Activated T-cell treated with anti-CD3 and anti-CD28 coated beads, Interleukin-2, amount 50 U/mL, for 24 hours (primary cell): Measurements from ENCODE around the gene DUSP2.

Experiments used
- DNase-seq: peaks from one replicate; pipeline ENCODE4 v3.0.0-alpha.2; 2020
- H3K27ac Mint-ChIP-seq: 2 replicates; pipeline ENCODE4 v1.8.0; 2020; ENCODE audit warnings: mild to moderate bottlenecking, mixed read lengths
- H3K27me3 Mint-ChIP-seq: 2 replicates; pipeline ENCODE4 v1.8.0; 2020; ENCODE audit warnings: mixed read lengths
- H3K36me3 Mint-ChIP-seq: 2 replicates; pipeline ENCODE4 v1.8.0; 2020; ENCODE audit warnings: low read depth, mixed read lengths
- H3K4me1 Mint-ChIP-seq: 2 replicates; pipeline ENCODE4 v1.8.0; 2020; ENCODE audit warnings: low read depth, mixed read lengths
- H3K4me3 Mint-ChIP-seq: 2 replicates; pipeline ENCODE4 v1.8.0; 2020; ENCODE audit warnings: mild to moderate bottlenecking, moderate library complexity, mixed read lengths
- H3K9me3 Mint-ChIP-seq: 2 replicates; pipeline ENCODE4 v1.8.0; 2020; ENCODE audit warnings: mixed read lengths

Gene DUSP2

DNA sequence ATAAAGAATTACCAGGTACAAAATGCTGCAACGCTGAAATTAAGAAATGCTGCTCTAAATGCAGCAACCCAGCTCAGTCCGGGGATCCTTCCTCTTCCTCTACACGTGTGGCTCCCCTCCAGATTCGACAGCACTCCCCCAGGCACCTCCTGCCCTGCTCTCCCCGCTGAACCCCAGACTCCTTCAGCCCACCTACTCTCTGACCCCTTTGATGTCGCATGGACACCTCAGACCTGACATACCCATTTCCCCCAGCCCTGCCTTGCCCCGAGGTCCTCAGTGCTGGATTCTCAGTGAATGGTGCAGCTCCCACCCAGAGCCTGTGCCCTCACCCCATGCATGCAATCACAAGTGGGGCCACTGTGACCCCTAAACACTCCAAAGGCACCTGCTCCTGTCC lies 24.2 kb downstream of the DUSP2 start:
- peaks cover 20% of the 10 kb centered on the region for H3K4me1 Mint-ChIP-seq
- no peaks in the 10 kb centered on the region for H3K9me3 Mint-ChIP-seq
- no peak overlapping the region for H3K27ac Mint-ChIP-seq
- DNase-seq: no peak
- peaks cover 3% of the 10 kb centered on the region for H3K36me3 Mint-ChIP-seq
- H3K4me3 Mint-ChIP-seq: no peak overlapping the region
- peaks cover 40% of the 10 kb centered on the region for H3K27me3 Mint-ChIP-seq

DNA sequence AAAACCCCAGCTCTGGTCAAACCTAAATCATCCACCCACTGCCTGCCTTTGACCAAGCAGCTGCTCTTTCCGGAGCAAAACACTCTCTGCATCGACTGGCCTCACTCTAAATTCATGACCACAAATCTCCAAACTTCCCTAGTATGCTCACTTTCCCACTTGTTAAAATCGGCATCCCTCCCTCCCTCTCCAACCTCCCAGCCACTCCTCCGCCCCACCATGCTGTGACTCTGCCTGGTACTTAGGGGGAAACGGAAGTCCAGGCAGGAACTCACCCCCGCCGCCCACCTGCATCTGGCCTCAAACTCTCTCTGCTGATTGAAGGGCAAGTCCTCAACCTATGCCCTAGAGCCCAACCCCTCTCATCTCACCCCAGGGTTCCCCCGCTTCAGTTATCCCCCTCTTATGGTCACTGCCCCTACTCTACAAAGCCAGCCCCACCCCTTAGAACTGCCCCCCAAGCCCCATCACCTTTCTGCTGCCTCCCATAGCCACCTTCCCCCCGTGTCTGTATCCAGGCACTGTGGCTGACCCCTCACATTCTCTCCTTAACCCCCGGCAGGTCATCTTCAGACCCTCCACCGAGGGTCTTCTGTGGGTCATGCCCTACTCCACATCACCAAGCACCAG lies 25.0 kb downstream of the DUSP2 start:
- Mint-ChIP-seq H3K27ac (no peak overlapping the region), H3K4me1 (peaks cover 26% of the 10 kb centered on the region), H3K4me3 (no peak overlapping the region), H3K27me3 (peaks cover 48% of the 10 kb centered on the region), H3K9me3 (no peaks in the 10 kb centered on the region), H3K36me3 (no peaks in the 10 kb centered on the region)
- DNase-seq: no peak

DNA sequence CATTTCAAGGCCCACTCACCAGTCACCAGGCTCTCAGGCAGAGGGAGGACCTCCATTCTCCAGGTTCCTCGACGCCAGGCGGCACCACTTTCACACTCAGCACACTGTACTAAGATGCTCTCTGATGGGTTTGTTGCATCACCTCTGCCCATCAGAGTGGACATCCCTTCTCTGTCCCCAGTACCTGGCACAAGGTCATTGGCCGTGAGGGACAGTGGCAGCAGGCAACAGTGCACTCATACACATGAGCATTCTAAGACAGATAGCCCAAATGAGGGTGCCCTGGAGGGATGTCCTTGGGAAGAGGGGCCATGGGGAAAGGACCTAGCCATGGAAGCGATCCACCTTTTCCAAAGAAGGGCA lies 25.9 kb downstream of the DUSP2 start:
- Mint-ChIP-seq H3K4me1 (peaks cover 26% of the 10 kb centered on the region), H3K27me3 (peaks cover 48% of the 10 kb centered on the region), H3K36me3 (no peaks in the 10 kb centered on the region), H3K27ac (no peak overlapping the region), H3K9me3 (no peaks in the 10 kb centered on the region), H3K4me3 (no peak overlapping the region)
- DNase-seq: no peak

DNA sequence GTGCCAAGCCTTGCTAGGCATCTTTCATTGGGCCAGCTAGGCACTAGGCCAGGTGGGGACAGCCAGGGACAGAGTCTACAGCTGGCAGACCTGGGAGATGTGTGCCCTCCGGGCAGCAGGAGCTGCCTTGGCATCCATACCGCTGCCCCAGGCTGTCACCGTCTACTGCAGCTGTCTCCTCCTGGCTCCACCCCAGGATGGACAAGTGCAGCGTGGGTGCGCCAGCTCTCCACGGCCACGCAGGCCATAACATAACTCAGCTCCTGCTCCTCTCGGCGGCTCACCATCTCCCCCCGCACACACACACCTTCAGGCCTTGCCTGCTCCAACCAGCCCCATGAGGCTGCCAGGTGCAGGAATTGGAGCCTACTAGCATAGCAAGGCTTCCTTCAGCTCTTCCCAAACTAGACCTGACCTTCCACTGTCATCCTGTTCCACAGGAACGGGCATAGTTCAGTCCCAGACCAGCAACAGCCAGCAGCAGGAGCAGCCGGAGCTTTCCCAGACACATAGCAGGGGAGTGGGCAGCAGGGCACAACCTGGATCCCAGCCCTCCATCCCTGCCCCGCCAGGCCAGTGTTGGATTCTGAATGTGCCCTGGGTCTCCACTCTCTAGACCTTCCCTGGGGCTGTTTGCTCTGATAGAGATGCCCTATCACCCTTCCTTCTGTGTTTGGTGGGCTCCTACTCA lies 26.4 kb downstream of the DUSP2 start:
- H3K36me3 Mint-ChIP-seq: no peaks in the 10 kb centered on the region
- no peak for DNase-seq
- peaks cover 48% of the 10 kb centered on the region for H3K27me3 Mint-ChIP-seq
- H3K9me3 Mint-ChIP-seq: no peaks in the 10 kb centered on the region
- no peak overlapping the region for H3K4me3 Mint-ChIP-seq
- no peak overlapping the region for H3K27ac Mint-ChIP-seq
- H3K4me1 Mint-ChIP-seq: peaks cover 26% of the 10 kb centered on the region

DNA sequence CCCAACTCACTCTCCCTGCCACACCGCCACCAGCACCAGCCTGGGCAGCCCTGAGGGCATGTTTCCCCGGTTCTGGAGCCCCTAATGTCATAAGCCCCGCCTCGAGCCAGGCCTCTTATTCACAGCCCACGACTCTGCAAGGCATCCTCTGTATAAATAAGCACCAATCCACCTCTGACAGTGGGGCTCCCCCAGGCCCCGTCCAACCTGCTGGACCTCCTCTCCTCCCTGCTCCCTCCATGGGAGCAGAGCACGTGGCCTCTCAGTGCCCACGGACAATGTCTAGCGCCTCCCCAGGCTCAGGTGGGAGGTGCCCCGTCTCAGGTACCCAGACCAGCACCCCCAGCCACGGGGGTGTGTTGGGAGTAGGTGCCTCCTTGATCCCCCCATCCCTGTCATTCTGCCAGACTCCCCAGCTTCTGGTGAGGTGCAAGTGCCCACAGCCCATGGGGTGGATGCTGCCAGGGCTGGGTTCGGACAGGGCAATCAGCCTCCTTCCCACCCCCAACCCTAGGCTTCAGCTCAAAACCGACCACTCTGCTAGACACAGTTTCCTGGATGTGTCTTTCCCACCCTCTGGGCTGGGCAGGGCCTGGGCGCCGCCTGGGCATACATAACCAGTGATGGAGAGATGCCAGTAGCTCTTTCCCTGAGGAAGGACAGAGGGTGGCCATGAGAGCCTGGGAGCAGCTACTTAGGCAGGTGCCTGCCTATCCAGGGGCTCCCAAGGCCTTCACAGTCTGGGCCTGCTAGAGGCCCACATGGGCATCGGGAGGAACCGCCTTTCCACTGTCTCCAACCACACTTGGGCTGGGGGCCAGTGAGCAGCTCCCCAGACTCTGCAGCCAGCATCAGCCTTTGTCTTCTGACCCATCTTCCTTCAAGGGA lies 27.3 kb downstream of the DUSP2 start:
- Mint-ChIP-seq H3K27me3 (peaks cover 48% of the 10 kb centered on the region), H3K9me3 (no peaks in the 10 kb centered on the region), H3K27ac (no peak overlapping the region), H3K36me3 (no peaks in the 10 kb centered on the region), H3K4me3 (peak overlapping the region; percentile 66), H3K4me1 (peaks cover 26% of the 10 kb centered on the region)
- no peak for DNase-seq

DNA sequence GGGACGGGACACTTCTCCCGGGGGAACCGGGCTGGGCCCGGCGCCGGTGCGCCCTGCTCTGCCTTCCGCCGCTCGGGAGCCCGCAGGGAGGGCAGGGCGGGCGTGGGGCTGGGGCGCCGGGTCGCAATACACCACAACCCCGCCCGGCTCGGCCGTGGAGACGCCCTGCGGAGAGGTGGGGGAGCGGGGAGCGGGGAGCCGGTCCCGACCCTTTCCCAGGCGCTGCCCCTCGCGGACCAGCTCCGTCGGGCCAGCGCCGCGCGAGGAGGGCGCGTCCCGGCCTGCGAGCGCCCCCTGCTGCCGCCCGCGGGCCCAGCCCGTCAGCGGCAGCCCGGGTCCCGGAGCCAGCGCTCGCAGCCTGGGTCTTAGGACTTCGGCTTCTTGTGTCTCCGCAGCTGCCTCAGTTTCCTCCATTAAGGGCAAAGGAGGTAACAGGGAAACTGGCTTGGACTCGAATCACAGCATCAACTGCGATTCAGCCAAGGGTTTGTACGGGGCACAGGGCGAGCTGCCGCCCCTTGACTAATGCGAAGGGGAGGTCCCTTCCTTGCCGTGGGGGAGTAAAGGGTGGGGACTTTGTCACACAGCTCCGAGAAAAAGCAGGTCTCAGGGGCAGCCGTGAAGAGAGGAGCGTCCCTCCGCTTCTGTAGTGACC lies 28.2 kb downstream of the DUSP2 start:
- no peaks in the 10 kb centered on the region for H3K36me3 Mint-ChIP-seq
- peak overlapping the region; percentile 66 for H3K4me3 Mint-ChIP-seq
- peak; percentile 85 for DNase-seq
- H3K27me3 Mint-ChIP-seq: peaks cover 48% of the 10 kb centered on the region
- H3K27ac Mint-ChIP-seq: no peak overlapping the region
- H3K4me1 Mint-ChIP-seq: peaks cover 26% of the 10 kb centered on the region
- no peaks in the 10 kb centered on the region for H3K9me3 Mint-ChIP-seq

DNA sequence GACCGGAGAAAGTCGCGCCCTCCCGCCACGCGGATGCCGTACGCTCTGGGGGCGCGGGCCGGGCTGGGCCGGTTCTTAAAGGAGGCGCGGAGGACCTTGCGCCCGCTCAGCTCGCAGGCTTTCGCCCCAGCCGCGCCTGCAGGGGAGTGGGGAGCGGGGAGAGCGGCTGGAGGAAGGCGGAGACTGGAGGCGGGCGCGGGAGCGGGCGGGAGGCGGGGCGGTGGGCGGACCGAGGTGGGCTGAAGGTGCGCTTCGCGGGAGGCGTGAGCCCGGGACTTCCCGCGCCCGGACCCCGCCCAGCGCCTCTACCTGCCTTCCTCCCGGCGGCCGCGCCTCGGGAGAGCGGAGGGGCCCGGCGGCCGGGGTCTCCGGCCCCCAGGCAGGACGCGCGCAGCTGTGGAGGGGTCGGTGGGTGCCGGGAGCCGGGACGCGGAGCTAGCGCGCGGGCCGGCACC lies 28.8 kb downstream of the DUSP2 start, which contains the start of gene ADRA2B:
Gene ADRA2B (minus strand): TSS at position 148 of the 455 bp plus-strand sequence. CDS start 422 bp downstream, outside the sequence.
- Mint-ChIP-seq H3K27me3 (peaks cover 43% of the 10 kb centered on the region), H3K9me3 (no peaks in the 10 kb centered on the region), H3K4me1 (peaks cover 26% of the 10 kb centered on the region), H3K4me3 (peak within 1 kb of the TSS; percentile 67), H3K36me3 (no peaks in the 10 kb centered on the region), H3K27ac (peak within 1 kb of the TSS; percentile 63)
- peak; percentile 83 for DNase-seq

DNA sequence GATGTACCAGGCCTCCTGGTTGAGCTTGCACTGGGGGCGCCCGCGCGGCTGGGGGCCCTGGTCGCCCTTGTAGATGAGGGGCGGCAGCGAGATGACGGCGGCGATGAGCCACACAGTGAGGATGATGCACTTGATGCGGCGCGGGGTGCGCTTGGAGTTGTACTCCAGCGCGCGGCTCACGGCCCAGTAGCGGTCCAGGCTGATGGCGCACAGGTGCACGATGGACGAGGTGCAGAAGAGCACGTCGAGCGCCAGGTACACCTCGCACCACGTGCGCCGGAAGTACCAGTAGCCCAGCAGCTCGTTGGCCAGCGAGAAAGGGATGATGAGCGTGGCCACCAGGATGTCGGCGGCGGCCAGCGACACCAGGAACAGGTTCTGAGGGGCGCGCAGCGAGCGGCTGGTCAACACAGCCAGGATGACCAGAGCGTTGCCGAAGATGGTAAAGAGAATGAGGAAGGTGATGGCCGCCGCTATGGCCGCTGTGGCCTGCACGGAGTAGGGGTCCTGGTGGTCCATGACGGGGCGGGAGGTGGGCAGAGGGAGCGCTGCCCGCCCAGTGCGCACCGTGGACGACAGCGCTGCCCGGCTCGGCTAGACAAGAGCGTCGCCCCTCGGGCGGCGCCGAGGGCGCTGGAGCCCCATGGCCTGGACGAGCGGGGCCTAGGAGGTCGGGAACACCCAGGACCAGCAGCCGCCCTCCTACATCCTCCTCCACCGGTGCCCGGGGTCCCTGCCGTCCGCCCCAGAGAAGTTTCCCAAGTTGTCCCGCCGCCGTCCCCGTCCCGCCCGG lies 29.4 kb downstream of the DUSP2 start:
- peaks cover 26% of the 10 kb centered on the region for H3K4me1 Mint-ChIP-seq
- peak overlapping the region; percentile 63 for H3K27ac Mint-ChIP-seq
- no peak for DNase-seq
- H3K9me3 Mint-ChIP-seq: no peaks in the 10 kb centered on the region
- no peaks in the 10 kb centered on the region for H3K36me3 Mint-ChIP-seq
- peaks cover 36% of the 10 kb centered on the region for H3K27me3 Mint-ChIP-seq
- H3K4me3 Mint-ChIP-seq: peak overlapping the region; percentile 67

DNA sequence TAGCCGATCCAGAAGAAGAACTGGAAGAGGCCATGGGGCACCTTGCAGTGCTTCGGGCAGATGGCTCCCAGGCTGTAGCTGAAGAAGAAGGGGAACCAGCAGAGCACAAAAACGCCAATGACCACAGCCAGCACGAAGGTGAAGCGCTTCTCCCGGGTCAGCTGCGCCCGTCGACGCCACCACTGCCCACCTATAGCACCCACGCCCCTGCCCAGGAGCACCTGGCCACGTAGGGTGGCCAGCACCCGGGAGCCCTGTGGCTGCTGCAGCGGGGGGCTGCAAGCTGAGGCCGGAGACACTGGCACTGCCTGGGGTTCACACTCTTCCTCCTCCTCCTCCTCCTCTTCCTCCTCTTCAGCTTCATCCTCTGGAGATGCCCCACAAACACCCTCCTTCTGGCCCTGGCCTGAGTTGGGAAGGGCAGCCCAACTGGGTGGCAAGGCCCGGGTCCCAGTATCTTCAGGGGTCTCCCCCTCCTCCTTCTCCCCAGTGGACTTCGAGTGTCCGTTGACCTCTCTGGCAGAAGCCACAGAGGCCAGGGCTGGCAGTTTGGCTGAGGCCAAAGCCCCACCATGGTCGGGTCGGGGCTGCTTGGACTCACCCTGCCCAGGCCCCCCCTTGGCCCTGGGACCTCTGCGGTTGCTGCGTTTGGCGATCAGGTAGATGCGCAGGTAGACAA lies 30.2 kb downstream of the DUSP2 start:
- Mint-ChIP-seq H3K27me3 (peaks cover 28% of the 10 kb centered on the region), H3K9me3 (no peaks in the 10 kb centered on the region), H3K27ac (no peak overlapping the region), H3K36me3 (no peaks in the 10 kb centered on the region), H3K4me3 (peak overlapping the region; percentile 67), H3K4me1 (peaks cover 21% of the 10 kb centered on the region)
- no peak for DNase-seq

DNA sequence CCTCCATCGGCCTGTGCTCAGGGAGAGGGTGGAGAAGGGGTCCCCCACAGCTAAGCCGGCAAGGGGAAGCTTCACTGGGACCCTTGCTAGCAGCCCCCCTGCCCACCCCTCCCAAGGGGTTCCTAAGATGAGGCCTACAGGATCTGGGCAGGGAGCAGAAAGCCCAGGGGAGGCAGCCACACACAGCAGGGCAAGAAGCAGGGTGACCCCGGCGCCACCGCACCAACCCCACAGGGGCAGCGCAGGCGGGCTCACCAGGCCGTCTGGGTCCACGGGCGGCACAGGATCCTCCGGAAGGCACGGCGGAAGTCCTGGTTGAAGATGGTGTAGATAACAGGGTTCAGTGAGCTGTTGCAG lies 30.7 kb downstream of the DUSP2 start:
- Mint-ChIP-seq H3K4me3 (peak overlapping the region; percentile 6), H3K36me3 (no peaks in the 10 kb centered on the region), H3K27ac (no peak overlapping the region), H3K9me3 (no peaks in the 10 kb centered on the region), H3K27me3 (peaks cover 24% of the 10 kb centered on the region), H3K4me1 (peaks cover 17% of the 10 kb centered on the region)
- DNase-seq: no peak

DNA sequence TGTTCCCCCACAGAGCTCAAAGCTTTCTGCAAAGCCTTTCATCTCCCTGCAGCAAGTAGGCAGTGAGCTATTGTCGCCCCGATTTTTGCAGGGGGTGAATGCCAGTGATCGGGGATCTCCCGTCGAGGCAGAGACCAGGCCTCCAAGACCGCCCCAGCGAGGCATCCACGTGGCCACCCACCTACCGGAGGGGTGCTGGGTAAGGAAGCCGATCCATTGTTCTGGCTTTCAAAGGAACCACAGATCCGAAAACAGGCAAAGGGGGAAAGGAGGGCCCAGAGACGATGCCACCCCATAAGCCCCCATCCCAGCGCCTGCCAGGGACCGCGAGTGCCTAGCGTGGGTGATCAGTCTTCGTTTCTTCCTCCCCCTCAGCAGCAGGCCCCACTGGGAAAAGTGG lies 31.3 kb downstream of the DUSP2 start:
- peaks cover 17% of the 10 kb centered on the region for H3K4me1 Mint-ChIP-seq
- no peak for DNase-seq
- peaks cover 19% of the 10 kb centered on the region for H3K27me3 Mint-ChIP-seq
- no peak overlapping the region for H3K27ac Mint-ChIP-seq
- no peak overlapping the region for H3K4me3 Mint-ChIP-seq
- H3K36me3 Mint-ChIP-seq: no peaks in the 10 kb centered on the region
- H3K9me3 Mint-ChIP-seq: no peaks in the 10 kb centered on the region

DNA sequence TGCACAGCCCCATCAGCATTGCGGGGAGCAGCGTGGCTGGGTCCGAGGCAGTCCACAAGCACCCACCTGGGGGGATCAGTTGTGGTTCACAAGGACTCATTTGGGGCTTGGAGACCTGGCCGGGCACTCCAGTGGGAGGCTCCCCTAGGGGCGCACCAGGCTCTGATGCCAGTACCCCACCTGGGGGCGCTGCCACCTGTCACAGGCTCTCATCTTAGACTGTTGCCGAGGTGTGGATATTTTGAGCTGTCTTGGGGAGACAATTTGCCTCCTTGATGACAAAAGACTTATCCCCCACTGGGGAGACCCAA lies 31.9 kb downstream of the DUSP2 start:
- H3K4me1 Mint-ChIP-seq: peaks cover 17% of the 10 kb centered on the region
- peaks cover 13% of the 10 kb centered on the region for H3K27me3 Mint-ChIP-seq
- H3K4me3 Mint-ChIP-seq: no peak overlapping the region
- no peaks in the 10 kb centered on the region for H3K36me3 Mint-ChIP-seq
- H3K9me3 Mint-ChIP-seq: no peaks in the 10 kb centered on the region
- H3K27ac Mint-ChIP-seq: no peak overlapping the region
- DNase-seq: no peak

DNA sequence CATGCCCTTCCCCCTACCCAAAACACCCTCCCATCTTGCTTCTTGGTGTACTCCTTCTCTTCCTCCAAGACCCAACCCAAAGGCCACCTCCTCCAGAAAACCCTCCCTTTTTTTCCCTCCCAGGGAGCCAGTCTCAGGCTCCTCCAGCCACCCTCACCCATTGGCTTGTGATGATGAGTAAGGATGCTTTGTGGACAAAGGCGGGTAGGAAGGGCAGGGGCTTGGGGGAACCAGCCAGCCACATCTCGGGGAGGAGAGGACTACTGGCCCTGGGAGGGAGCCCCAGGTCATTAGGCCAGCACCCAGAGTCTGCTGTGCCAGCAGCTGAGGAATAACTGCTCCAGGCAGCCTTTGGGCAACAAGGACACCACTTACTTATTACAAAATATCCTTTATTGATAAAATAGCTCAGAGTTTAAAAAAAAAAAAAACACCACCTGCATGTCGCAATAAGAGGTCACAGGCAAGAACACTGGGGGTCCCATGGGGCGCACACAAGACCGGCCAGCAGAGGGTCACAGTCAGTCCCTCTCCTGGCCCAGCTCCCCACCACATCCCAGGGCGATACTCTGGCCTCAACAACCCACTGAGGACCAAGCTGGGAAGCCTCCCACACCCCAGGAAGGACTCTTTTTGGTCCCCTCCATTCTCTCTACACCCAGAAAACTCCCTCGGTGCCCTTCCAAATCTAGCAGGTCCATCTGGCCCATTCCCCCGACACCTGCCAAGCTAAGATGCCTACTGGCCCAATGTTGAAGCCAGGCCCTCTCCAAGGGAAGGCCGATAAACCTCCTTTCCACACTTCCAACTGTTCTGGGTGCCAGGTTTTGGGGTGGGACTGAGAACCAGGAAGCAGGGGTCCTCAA lies 32.5 kb downstream of the DUSP2 start:
- no peaks in the 10 kb centered on the region for H3K36me3 Mint-ChIP-seq
- peaks cover 13% of the 10 kb centered on the region for H3K4me1 Mint-ChIP-seq
- H3K4me3 Mint-ChIP-seq: no peak overlapping the region
- H3K27me3 Mint-ChIP-seq: peaks cover 13% of the 10 kb centered on the region
- DNase-seq: no peak
- H3K9me3 Mint-ChIP-seq: no peaks in the 10 kb centered on the region
- no peak overlapping the region for H3K27ac Mint-ChIP-seq
